GM04504 (cell line): ENCODE data around the gene USP3.
"Not testable (repeated sequence)": the region's sequence is repeated elsewhere in the genome, so short reads cannot be mapped to it uniquely, and the experiment has no call there.

ENCODE experiments used
- DNase-seq: peaks from one replicate; pipeline ENCODE4 v3.0.0-alpha.2; 2012; ENCODE audit warnings: low read depth

Gene USP3

DNA sequence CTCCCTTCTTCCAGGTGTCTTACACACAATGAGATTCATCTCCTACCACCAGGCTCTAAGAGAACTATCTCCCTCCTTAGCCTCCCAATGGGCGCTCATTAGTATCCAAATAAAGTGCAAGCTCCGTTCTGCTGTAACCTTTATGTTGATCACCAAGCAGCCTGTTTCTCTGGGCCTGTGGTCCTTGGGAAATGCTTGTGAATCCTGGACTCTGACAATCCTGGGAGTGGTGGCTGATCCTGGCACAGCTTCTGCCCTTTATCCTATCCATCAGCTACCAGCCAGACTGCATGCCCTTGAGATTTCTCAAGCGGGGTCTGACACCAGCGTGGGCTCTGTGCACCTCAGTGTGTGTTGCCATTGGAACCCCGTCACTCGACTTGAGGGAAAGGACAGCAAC, 26.1 kb upstream of the USP3 start:
- no peak for DNase-seq

DNA sequence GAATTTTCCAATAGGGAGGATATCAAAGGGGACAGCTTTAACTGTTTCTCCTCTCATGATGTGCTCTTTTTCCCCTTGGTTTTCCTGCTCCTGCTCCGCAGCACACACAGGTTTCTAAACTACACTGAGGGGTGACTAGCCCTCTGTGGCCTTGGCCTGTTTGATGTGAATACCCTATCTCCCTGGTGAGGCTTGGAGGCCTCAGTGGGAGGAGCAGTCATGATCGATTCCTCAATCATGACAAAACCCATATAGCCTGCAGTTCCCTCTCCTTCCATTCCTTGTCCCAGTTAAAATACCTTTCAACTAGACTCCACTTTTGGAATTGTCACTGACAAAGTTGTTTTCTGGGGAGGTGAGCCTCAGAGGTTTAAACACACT, 24.0 kb upstream of the USP3 start:
- no peak for DNase-seq

DNA sequence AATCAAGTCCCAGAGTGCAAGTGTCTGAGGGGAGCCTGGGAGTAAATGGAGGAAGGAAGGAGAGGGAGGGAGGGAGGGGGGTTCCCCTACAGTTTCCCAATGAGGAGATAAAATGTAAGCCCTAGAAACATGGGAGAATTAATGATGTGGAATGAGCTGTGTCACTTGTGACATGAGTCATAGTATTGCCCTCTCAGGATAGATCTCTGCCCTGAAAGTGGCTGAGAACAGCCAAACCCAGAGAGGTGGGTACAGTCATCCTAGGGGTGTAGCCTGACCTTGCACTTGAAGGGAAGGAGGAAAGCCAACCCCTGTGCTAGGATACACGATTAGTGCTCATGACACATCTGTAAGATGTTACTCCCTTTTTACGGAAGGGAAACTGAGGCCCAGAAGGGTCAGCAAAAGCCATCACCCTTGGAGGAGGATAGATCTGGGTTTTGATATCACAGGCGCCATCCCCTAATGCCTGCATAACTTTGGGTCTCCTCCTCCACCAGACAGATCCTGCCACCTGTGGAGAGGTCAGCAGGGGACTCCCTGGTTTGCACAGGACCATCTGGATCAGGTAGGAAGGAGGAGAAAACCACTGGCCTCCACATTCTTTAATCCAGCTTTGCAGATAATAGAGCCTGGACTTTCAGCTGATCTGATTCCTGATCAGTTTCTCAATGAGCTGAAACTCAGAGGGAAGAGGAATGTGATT, 23.1 kb upstream of the USP3 start:
- no peak for DNase-seq

DNA sequence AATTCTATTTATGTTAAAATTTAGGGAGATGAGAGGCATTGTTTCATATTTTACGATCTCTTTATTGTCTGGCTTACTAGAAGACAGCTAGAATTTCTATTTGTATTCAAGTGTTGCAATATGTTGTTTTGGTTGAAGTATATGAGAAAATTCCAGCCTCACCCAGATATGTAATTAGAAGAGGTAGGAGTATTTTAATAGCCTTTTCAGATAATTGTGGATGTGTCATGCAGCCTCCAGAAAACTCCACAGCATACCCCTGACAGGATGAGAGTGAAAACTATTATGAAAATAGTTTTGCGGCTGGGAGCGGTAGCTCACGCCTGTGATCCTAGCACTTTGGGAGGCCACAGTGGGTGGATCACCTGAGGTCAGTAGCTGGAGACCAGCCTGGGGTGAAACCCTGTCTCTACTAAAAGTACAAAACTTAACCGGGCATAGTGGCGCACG, 21.5 kb upstream of the USP3 start:
- no peak for DNase-seq

DNA sequence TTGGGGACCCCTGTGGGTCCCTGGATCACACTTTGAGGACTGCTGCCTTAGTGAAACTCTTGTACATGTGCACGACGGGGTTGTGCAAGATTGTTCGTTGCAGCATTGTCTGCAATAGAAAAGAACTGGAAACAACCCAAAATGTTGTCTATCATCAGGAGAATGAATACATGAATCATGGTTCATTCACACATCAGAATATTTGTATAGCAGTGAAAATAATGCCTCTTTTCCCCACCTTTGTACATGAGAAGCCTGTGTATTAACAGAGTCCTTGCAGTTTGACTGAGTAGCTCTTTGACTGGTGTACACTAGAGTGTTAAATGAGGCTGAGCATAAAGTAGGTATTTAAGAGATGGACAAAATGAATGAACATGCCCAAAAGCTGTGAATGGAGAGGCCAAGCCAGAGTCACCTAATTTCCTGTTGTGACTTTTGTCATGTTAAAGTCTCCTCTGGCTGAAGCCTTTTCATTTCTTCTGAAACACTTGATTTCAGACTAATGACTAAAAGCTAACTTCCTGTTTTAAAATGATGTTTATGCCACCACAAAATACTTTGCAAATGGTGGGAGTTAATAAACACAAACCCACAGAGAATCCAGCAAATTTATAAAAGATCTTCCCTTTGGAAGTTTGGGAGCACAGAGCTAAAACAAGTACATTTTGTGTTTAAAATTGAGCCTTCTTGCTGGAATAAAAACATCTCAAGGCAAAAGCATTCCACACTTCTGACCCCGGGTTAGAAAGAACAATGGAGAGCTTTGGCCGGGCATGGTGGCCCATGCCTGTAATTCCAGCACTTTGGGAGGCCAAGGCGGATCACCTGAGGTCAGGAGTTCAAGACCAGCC, 20.6 kb upstream of the USP3 start:
- no peak for DNase-seq

DNA sequence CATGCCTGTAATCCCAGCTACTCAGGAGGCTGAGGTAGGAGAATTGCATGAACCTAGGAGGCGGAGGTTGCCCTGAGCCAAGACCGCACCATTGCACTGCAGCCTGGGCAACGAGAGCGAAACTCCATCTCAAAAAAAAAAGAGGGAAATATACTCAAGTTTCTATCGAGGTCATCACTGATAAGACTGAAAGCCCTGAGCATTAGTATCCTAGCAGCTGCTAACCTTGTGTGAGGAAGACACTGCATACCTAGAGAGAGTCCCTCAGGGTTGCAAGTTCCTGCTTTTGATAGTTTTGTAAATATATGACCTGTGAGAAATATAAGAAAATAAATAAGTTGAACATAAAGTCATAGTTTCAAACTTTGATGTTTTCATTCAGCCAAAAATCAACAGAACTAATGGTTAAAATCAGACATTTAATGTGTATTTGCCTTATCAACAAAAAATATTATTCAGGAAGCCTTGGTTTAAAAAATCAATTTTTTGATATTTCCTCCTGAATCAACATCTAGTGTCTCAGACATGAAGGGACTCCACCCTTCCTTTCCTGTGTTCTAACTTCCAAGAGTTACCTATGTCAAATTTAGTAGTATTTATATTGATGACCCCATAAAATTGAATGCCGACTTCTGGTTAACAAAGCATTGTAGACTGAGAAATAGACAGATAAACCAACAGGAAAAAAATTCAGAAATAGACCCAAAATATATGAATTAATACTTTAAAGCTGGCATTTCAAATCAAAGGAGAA, 19.8 kb upstream of the USP3 start:
- no peak for DNase-seq

DNA sequence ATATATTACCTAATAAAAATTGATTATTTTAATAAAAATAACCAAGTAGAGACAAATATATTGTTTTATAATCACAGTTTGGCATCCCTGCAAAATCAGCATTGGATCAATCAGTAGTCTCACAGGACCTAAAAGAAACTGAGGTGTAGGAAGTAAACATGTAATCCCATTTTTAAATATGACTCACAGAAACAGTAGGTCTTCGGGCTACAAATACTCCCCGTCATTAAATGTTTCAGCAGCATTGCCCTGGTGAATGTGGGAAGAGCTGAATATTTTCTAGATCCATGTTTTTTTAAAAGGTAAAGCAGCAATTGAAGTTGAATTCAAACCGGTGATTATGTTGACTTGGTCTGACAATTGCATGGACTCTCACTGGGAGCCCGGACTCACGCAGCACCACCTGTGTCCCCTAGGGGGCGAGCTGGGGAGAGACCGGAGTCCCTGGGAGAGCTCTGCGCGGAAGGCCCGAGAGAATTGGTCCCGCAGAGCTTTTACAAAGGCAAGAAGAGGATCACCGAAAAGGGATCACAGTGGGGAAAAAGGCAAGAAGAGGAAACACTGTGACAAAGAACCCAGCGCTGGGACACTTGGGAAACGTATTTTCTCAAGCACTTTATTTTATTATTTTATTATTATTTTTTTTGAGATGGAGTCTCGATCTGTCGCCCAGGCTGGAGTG, 17.2 kb upstream of the USP3 start:
- no peak for DNase-seq

DNA sequence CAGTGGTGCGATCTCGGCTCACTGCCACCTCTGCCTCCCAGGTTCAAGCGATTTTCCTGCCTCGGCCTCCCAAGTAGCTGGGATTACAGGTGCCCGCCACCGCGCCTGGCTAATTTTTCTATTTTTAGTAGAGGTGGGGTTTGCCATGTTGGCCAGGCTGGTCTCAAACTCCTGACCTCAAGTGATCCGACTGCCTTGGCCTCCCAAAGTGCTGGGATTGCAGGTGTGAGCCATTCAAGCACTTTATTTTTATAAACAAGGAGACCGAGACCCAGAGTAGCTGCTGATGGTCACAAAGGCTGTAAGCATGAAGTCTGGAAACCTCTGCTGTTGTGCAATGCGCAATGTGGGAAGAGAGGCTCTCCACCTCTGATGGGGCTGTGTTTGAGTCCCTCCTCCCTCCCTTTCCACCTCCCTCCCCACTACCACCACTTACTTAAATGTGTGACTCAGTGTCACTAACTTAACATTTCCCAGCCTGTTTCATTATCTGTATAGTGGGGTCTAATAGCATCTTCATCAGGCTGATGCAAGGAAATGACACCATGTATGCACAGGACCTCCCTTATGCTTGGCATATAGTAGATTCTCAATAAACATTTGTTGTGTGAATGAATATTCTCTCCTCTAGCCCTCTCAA, 16.5 kb upstream of the USP3 start:
- DNase-seq = not testable (repeated sequence)

DNA sequence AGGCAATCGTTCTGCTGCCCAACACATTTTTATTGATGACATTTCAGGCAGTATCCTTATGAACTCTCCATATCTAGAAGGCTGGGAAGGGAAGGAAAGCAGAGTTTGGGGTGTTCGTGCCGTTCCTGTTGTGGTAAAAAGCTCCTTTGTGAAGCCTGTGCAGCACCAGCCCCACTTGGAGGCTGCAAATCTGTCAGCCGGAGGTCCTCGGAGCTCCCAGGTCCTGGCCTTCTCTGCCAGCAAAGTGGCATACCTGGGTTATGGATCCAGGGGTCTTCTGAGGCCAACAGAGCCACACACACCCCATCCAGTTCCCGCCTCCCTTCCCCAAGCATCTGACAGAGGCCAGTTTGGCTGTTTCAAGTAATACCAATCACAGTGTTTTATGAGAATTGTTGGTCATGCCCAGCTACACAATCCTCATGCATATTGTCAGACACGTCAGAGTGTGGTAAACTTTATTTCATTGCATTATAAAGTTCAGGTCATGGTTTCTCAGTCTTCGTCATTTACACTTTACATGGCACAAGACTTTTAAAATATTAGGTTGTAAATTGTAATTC, 15.9 kb upstream of the USP3 start:
- DNase-seq = no peak

DNA sequence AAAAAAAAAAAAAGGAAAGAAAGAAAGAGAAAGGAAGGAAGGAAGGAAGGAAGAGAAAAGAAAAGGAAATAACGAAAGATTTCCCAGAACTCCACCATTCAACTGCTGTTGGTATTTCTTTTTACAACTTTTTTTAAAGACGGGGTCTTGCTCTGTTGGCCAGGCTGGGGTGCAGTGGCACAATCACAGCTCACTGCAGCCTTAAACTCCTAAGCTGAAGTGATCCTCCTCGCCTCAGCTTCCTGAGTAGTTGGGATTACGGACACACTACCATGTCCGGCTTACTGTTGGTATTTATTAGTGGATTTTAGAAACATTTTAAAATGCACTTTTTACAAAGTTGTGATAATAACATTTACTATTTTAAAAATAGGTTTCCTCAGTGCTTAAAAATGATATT, 15.0 kb upstream of the USP3 start:
- no peak for DNase-seq

DNA sequence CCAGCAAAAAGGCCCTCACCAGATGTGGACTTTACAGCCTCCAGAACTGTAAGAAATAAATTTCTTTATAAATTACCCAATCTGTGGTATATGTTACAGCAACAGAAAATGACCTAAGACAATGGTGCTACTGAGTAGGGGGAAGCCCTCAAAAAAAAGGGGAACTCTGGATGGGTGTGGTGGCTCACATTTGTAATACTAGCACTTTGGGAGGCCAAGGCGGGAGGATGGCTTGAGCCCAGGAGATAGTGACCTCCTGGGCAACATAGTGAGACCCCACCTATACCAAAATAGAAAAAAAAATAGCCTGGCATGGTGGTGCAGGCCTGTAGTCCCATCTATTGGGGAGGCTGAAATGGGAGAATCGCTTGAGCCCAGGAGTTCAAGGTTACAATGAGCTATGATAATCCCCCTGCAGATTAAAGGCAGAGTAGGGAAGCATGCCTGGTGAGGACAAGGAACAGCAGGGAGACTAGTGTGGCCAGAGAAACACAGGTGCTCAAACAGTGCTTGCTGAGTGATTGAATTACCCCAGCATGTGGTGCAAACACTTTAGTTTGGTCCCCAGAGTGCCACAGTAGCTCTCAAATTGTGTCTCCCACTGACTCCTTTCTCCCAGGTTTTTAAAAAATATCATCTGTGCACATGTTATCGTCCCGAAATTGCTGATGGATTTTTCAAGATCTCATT, 13.9 kb upstream of the USP3 start:
- no peak for DNase-seq

DNA sequence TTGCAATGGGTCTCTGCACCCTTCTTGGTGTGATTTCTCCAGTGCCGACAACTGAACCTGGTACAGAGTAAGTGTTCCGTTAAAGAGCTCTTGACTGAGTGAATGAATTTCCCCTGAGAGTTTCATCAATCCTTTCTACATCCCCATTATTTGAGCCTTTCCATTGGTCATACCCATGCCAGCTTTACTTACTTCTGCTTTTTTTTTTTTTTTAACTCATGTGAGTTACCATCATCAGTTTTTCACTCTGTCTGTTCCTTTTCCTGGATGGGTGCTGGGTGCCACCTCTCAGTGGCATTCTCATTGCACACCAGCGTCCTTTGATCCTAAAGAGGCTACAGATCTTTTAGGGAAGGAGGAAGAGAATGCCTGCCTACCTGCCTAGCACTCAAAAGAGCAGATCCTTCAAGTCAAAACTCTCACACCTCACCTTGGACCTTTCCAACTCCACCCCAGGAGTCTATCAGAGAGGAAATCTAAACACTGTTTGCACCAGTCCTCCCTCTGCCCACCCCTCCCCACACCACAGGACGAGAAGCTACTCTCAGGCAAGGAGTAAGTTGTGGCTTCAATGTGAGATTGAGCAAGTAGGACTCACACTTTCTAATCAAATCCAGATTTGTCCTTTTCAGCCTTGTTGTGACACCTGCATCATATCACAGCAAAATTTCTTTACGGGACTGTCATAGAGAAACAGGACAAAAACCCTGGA, 13.1 kb upstream of the USP3 start:
- no peak for DNase-seq

DNA sequence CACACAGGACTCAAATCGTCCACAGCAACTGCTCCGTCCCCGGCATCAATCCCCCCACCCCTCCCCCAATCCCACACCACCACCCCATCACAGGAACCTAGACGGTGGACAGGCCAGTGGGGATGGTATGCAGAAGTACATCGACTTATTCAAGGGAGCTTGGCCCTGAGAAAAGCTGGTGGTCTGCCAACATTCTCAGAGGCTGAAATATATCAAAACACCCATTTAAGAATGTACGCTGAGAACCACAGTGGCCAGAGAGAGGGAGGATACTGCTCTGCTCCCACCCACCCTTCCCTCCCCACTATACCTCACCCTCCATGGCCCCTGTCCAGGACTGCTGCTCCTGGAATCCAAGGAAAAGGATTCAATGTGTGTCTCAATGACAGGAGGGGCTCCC, 12.4 kb upstream of the USP3 start:
- no peak for DNase-seq

DNA sequence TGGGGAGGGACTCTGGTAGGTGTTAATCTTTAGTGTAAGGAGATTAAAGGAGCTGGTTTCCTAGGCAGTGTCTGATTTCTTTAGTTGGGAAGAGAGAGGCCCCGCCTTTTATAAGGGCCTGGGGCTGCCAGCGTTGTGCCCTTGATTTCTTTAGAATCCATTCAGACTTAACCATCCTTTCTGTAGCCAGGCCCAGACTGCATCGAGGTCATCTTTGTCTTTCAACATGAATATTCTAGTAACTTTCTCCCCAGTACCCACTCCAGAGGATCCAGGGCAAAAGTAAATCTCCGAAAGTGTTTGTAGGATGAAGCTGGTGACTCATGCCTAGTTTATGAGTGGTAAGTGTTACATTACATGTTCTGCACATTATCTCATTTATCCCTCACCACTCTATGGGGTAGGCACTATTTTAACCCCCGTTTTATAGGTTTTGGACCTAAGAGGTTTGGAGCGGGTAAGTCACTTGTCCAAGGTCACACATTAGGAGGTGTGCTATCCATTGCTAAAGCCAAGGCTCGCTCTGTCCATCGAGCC, 11.8 kb upstream of the USP3 start:
- no peak for DNase-seq

DNA sequence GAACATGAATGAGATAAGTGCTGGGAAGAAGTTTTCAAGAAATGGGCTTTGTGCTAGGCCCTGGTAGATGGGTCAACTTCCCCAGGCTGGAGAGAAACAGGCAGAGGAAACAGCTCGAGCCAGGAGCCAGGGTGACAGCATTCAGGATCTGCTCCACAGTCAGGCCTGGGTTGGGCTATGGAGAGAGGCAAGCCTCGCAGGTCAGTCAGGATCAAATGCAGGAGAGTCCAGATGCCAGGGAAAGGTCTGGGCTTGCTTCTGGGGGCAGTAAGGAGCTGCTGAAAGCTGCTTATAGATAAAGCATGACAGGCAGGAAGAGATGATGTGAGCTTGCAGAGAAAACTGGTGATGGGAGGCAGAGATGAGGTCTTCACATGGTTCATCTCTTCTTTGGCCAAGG, 11.0 kb upstream of the USP3 start:
- no peak for DNase-seq

DNA sequence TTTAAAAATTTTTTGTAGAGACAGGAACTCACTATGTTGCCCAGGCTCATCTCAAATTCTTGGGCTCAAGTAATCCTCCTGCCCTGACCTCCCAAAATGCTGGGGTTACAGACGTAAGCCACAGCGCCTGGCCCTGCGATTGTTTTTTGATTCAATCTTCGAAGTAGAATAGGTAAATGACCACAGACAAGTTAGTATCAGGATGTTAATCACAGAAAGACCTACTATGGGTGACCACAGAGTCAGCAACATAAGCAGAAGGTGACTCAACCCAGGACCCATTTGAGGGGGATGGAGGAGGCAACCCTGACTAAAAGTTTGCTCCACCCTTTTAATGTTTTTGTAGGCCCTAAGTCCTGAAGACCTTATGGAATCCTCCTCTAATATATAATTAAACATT, 10.0 kb upstream of the USP3 start:
- DNase-seq = no peak

DNA sequence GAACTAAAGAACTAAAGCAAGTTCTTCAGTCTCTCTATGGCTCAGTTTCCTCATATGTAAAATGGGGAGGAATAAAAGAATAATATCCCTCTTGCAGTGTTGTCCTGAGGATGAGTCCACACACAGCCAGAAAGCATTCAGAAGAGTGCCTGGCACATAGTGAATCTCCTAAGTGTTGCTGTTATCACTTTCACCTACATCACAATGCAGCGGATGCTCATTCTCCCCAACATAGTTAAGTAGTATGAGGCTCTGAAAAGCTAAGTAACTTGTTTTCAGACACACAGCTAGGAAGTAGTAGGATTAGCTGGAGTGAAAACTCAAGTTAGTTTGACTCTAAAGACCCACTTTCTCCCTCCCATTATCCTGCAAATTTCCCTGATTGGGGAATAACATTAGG, 9.1 kb upstream of the USP3 start:
- DNase-seq = no peak

DNA sequence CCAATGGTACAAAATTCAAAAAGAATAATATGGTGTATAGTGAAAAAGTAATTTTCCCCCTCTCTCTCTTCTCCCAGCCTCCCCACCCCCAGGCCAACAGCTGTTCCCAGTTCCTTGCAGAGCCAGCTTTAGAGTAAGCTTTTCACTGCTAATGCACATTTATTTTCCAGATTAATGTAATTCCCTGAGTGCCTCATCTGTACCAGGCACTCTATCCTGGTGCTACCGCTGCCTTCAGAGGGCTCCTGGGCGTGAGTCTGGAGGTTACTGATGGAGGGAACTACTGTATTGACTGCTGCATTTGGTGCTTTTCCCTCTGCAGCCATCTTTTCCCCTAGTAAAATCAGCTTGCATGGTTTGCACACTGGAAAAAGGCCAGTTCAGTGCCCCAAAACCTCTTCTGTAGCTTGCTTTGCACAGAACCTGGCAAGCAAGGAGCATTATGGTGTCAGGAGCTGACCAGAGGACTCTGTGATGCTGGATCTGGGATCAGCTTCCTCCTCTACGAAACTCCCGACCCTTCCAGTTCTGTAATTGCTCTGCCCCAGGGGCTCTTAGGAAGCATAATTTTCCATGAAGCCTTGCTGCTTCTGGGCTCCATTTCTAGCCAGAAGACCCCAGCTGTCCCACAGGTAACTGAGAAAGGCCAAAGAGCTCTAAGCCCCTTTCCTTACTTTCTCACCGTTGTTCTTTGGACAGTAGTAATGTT, 8.5 kb upstream of the USP3 start:
- DNase-seq = no peak
